ENCODE data around the gene MDFIC.
"Not testable (repeated sequence)": the region's sequence is repeated elsewhere in the genome, so short reads cannot be mapped to it uniquely, and the experiment has no call there.

Gene MDFIC, protein sequence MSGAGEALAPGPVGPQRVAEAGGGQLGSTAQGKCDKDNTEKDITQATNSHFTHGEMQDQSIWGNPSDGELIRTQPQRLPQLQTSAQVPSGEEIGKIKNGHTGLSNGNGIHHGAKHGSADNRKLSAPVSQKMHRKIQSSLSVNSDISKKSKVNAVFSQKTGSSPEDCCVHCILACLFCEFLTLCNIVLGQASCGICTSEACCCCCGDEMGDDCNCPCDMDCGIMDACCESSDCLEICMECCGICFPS

DNA sequence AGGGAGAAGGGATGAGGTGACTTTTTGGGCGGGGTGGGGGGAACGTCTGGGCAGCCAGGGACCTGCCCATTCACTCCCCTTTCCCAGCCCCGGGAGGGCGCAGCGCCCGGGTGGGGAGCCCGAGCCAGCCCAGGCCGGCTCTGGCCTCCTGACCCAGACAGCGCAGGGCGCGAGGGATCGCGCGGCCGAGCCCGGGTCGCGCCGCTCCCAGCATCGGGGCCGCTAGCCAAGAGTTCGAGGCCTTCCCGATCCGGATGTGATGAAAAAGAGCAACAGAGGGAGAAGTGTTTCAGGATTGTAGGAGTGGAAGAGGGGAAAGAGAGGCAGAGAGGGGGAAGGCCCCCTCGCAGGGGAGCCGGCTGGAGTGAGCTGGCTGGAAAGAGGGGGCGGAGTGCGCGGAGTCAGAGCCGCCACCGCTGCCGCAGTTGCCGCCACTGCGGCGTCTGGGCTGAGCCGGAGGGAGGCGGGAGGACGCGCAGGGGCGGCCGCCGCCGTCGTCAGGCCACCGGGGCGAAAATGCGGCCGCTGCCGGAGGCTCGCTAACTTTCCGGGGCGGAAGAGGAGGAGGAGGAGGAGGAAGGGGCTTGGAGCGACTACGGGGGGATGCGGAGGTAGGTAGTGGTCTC is at the start of gene MDFIC:
TSS of gene MDFIC (plus strand) at position 69 of the 626 bp plus-strand sequence. CDS start 940 bp downstream, outside the sequence.
- DNase-seq (ENCODE audit: low read depth in 2 of 2), result peak; percentile 57

DNA sequence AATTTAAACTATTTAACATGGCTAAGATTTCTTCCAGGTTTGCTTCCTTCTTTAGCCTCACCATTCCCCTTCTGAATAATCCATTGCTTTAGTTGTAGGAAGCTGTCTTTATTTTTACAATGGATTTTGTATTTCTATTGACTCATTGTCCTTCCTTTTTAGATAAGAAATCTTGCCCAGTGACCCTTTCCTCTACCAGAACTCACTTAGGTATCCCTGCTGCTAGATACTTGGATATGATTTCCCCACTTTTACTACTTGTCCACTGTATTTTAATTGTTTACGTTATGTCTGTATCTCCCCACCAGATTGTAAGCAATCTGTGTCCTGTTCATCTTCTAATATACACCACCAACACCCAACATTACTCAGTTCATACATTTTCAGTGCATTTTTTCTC is 47.7 kb upstream of the MDFIC start:
- DNase-seq (ENCODE audit: low read depth in 2 of 2), result no peak

DNA sequence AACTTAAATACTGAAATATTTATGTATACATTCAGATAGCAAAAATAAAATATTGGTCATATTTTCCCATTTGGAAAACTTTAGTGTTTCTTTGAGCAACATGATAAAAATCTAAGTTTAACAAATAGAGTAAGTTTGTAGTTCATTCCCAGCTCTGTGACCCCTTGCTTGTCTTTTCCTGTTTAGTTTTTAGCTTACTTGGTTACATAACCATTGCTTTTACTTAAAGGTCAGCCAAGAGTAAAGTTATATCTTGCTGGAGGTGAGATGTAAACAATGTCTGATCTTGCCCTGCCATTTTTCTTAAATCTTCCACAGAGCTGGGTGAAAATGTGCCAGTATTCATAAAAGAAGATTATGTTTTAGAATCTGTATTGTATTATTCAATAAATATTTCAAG is 46.7 kb upstream of the MDFIC start:
- DNase-seq (ENCODE audit: low read depth in 2 of 2), result no peak

DNA sequence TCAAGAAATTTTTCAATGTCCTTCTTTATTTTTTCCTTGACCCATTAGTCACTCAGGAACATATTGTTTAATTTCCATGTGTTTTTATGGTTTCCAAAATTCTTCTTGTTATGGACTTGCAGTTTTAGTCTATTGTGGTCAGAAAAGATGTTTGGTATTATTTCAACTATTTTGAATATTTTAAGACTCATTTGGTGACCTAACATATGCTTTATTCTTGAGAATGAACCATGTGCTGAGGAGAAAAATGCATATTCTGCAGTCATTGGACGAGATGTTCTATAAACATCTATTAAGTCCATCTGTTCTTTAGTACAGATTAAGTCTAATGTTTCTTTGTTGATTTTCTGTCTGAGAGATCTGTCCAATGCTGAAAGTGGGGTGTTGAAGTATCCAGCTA is 42.3 kb upstream of the MDFIC start:
- no peak for DNase-seq (ENCODE audit: low read depth in 2 of 2)

DNA sequence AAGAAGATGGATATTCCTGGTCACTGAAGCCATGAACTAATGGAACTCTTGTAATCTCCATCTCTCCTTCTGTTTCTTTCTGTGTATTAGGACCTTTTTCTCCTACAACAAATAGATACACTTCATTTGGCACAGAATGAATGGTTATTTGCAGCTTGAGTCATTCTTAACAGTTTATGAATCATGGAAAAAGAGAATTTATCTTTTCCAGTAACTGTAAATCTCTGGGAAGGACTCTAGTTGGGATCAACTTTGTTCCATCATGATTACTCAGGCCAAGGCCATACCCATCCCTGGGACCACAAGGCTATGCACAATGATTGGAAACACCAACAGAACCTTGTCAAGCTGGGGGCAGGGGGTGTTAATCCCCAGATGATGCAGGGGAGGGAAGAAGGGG is 36.1 kb upstream of the MDFIC start:
- DNase-seq (ENCODE audit: low read depth in 2 of 2), result no peak

DNA sequence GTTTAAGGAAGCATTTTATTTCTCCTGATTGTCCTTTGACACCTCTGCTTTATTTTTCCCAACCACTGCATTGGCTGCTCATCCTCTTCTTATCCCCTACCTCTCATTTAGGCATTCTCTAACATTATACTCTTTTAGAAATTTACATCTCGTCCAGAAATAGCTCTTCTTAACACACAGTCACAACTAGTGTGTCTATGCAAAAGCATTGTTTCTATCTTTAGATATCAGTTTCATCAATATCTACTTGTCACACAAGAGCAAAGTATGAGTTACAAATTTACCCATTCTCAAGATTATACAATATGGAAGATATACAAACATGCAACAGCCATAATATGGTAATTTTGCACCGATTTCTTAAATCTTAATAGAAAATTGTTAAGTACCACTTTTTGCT is 35.7 kb upstream of the MDFIC start:
- no peak for DNase-seq (ENCODE audit: low read depth in 2 of 2)

DNA sequence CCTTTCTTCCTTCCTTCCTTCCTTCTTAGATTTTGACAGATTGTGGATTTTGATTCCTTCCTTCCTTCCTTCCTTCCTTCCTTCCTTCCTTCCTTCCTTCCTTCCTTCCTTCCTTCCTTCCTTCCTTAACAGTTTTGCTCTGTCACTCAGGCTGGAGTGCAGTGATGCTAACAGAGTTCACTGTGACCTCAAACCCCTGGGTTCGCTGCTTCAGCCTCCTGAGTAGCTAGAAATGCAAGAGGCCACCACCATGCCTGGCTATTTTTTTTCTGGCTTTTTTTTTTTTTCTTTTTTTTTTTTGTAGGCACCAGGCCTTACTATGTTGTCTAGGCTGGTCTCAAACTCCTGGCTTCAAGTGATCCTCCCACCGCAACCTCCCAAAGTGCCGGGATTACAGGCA is 32.8 kb upstream of the MDFIC start:
- DNase-seq (ENCODE audit: low read depth in 2 of 2), result not testable (repeated sequence)

DNA sequence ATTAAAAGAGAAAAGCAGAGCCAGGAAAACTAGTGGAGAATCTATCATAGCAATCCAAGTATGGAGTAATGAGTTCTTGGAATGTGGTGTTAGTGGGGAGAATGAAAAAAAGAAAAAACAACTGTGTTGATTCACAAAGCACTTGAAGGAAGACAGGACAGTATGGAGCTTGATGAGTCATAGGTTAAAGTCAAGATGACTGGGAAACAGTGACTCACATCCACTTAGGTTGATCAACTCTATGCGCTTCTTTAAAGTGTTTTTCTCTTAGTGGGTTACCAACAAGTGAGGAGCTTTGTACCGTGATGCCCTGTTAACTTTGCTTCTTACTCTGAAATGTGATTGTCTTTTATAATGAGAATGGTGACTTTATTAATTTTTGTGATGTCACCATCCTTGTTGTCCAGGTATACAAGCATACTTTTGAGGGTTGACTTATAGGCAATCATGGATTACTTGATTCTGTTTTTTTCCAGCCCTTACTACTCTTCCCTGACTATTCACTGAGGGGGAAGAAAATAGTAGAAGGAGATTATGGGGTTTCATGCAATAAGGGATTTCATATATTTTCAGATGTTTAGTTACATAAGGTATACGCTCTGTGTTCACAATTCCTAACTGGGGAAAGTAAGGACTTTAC is 32.1 kb upstream of the MDFIC start:
- DNase-seq (ENCODE audit: low read depth in 2 of 2), result peak in 1 of 2 donors; percentile 3

DNA sequence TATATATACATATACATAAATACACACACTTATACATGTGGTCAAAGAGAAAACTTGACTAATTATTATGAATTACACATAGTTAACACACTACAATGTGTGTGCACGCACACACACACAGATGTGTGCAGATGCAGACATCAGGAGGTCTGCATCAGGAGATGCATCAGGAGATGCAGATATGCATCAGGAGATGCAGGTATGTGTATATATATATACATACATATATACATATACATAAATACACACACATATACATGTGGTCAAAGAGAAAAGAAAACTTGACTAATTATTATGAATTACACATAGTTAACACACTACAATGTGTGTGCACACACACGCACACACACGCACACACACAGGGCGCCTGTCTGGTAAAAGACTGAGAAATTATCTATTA is 31.3 kb upstream of the MDFIC start:
- DNase-seq (ENCODE audit: low read depth in 2 of 2), result no peak

DNA sequence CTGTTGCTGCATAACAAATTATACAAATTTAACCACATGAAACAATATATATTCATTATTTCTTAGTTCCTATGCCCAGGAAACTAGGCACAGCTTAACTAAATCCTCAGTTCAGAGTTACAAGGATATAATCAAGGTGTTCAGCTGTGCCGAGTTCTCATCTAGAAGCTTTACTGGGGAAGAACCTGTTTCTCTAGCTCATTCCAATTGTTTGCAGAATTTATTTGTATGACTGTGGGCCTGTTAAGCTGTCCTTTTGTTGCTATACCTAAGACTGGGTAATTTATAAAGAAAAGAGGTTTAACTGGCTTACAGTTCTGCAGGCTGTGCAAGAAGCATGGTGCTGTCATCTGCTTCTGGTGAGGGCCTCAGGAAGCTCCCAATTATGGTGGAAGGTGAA is 21.8 kb upstream of the MDFIC start:
- no peak for DNase-seq (ENCODE audit: low read depth in 2 of 2)

DNA sequence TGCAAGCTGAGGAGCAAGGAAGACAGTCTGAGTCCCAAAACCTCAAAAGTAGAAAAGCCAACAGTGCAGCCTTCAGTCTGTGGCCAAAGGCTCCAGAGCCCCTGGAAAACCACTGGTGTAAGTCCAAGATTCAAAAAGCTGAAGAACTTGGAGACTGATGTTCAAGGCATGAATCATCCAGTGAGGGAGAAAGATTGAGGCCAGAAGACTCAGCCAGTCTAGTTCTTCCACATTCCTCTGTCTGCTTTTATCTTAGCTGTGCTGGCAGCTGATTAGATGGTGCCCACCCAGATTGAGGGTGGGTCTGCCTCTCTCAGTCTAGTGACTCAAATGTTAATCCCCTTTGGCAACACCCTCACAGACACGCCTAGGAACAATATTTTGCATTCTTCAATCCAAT is 20.1 kb upstream of the MDFIC start:
- DNase-seq (ENCODE audit: low read depth in 2 of 2), result no peak

DNA sequence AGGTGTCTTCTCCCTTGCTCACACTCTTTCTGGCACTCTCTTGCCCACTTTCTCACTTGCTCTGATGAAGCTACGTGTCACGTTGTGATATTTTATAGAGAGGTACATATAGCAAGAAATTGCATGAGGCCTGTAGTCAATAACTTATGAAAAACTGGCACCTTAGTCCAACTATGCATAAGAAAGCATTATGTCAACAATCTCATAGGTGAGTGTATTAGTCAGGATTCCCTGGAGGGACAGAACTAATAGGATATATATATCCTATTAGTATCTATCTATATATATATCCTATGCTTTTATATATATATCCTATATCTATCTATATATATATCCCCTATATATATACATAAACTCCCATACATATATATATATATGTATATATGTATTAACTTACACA is 18.8 kb upstream of the MDFIC start:
- no peak for DNase-seq (ENCODE audit: low read depth in 2 of 2)

DNA sequence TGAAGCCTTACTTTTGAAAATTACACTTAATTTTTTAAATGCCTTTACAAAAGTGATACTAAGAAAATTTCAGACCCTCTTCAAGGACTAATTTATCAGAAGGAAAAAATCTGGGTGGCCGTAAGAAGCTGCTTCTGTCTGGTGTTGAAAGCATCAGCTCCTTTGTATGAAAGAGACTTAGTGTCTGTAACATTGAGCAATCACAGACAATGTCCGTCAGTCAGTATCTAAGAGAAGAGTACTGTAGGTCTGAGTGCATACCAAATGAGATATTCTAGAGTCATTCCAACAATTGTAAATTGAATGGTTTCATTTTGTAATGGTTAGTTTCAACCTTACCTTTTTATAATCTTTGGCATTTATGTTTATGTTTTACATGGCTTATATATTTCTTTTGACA is 11.1 kb upstream of the MDFIC start:
- no peak for DNase-seq (ENCODE audit: low read depth in 2 of 2)

DNA sequence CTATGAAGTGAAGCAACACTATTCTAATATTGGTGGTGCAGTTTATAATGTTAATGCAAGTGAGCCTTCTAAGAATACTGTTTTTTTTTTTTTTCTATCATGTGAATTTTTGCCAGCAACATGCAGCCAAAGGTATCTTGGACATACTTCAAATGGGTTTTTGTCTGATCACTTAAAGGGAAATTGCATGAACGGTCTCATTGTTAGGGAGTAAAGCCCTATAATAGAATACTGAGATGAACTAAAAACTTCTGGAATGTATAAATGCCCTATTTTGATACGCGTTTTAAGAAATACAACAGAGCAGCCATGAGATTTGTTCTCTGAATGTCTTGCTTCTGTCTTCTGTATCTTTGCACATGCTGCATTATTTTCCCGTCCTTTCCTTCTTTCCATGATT is 10.5 kb upstream of the MDFIC start:
- no peak for DNase-seq (ENCODE audit: low read depth in 2 of 2)

DNA sequence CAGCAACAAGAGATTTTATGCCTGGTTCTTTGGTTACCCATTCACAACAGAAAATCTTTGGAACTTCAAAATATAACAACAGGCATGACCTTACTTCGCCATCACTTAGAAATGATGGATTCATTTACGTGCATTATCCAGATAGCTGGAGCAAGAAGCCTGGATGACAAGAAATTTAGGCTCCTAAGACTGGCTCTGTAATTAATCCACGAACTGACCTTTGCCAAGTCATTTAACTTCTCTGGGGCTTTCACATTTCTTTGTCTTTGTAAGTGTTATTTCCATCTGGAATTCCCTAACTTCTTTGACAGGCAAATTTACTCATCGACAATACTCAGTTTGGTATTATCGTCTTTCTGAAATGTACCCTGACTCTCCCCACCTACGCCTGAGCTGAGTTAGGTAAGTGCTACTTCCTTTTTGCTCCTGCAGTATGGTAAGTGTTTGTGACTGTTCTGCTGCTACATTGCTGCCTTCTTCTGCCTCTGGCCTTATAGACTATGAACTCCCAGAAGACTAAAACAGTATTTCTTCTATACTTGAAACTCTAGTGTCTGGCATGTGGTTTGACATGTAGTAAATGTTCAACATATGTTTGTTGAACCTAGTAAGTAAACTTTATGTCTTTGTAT is 5.5 kb upstream of the MDFIC start:
- peak in 1 of 2 donors; percentile 37 for DNase-seq (ENCODE audit: low read depth in 2 of 2)

DNA sequence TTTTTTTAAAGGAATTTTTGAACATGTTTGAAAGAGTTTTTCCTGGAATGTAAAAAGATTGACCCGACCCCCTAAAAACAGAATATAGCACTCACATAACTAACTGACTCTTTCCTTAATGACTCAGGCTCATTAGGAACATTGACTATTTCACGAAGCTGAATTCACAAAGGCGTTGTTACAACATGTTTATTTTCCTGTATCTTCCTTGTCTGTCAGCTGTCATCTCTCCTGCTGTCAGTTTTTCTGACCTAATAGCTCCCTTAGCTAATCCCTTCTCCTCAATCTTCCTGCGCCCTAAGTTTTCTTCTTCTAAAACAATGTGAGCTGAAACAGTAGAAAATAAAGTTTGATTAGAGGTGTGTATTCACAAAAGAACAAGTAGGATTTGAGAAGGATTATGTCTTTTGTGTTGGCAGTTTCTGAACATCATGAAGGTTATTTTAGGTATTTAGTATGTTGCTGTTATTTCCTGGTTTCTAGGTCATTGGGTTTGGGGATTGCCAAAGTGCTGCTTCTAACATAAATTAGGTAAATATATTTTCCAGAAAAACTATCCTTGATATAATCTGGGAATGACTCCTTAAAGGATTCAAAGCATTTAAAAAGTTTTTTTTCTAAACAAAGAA is 4.6 kb upstream of the MDFIC start:
- DNase-seq (ENCODE audit: low read depth in 2 of 2), result no peak

DNA sequence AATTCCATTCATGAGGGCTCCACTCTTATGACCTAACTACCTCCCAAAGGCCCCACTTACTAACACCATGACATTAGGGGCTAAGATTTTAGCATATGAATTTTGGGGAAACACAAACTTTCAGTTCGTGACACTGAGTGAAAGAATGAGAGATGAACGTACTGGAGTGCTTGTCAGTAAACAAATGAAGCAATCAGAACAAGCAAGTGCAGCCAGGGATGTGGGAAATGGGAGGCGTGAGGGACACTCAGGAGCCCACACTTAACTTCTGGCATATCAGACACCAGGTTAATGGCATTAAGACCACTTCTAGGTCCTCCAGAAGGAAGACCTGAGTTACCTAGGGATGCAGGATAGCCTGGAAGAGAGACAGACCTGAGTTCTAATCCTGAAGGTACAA is 2.3 kb upstream of the MDFIC start:
- no peak for DNase-seq (ENCODE audit: low read depth in 2 of 2)

DNA sequence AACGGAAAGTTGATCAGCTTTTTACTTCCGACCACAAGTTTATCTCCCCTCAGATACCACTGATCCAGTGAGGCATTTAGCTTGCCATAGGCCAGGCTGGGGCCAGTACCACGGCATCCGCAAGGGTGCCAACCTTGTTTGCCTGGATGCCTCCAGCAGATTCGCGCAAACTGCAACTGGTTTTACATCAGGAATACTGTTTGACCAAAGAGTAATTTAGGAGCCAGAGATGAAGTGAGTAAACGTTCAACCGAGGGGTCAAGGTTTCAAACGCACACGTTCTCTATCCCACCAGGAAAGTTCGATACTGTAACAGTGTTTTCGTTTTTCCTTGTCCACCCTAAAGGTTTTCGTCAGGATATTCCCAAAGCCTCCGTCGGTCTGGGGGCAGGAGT is 266 bp upstream of the MDFIC start:
- no peak for DNase-seq (ENCODE audit: low read depth in 2 of 2)

DNA sequence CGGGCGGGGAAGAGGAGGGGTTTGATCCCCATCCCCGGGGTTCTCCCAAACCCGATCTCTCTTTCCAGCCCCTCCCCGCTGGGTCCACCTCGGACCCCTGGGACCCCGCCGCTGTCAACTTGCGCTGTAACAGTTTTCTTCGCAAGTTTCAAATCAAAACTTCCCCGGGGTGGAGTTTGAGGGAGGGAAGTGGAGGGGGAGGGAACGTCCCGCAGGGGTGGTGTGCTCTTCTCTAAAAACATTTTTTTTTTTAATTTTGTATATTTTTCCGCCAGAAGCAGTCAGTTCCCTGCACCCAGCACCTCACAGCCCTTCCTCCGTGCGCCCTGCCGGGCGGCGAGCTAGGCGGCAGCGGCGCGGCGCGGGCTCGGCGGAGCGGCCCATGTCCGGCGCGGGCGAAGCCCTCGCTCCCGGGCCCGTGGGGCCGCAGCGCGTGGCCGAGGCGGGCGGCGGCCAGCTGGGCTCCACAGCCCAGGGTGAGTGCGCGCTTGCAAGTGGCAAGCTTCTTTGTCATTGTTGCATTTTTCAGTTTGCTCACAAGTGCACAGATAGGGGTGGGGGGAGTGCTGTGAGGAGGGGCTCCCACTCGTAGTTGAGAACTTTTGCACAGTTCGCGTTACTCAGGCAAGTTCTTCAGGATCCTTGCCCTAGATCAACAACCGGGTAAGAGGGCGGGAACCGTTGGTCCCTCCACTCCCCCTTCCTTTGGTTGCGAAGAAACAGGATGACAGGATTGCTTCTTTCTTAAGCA is 933 bp downstream of the MDFIC start:
- DNase-seq (ENCODE audit: low read depth in 2 of 2), result peak in 1 of 2 donors; percentile 48

DNA sequence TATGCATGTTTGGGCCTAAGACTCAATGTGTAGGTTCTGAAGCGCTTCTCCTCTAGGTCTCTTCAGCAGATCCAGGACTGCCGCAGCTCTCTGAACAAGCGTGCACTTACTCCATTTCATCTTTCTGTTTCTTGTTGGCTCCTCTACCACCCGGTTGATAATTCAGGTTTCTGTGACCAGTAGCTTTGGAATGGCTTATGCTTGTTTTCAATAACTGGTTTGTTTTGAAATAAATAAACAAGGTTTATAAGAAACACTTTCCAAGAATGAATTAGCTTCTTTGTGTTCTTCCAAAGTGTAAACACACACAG is 1.5 kb downstream of the MDFIC start:
- no peak for DNase-seq (ENCODE audit: low read depth in 2 of 2)

DNA sequence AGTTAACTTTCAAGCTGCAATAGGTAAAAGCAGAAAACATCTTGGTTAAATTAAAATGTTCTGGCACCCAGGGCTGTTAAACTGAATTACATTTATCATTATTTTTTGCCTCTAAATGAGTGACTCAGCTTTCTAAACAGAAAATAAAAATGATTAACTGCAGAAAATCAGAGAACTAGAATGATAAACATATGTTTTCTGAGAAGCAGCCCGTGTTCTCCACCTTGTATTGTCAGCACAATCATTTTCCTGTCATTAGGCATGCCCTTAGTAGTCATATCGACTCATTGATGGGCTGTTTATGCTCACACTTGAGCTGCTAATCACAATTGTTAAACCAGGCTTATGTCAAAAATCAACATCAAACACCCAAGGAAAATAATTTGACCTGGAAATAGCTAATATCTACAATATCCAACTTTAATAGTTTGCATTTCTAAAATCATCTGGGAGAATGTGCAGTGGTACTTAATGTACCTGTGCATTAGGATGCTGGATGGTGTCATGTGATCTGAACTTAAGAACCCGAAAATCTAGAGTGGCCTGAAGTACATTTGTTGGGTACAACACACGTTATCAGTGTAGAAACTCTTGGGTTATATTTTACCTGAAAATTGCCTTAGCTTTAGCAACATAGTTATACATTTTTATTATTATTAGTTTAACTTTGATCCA is 2.3 kb downstream of the MDFIC start:
- DNase-seq (ENCODE audit: low read depth in 2 of 2), result no peak
